GM19452 (cell line): ENCODE results near the gene RANBP1.

Experiments used
- ATAC-seq: cut with Tn5 transposase; IDR thresholded peaks from one replicate; pipeline ENCODE4 v1.9.1; 2021; ENCODE audit not compliant: unreplicated experiment

RANBP1 gene

GRCh38 chr22:20123366-20124082 is 7.6 kb downstream of the RANBP1 start:
- ATAC-seq = no peak

GRCh38 chr22:20124083-20124787 is 8.3 kb downstream of the RANBP1 start:
- ATAC-seq = no peak

- ATAC-seq = no peak
These were observed 9.6 kb downstream of the RANBP1 start for GRCh38 chr22:20125201-20126174.

- ATAC-seq = no peak
These were observed 10.6 kb downstream of the RANBP1 start for GRCh38 chr22:20126284-20127029.

DNA sequence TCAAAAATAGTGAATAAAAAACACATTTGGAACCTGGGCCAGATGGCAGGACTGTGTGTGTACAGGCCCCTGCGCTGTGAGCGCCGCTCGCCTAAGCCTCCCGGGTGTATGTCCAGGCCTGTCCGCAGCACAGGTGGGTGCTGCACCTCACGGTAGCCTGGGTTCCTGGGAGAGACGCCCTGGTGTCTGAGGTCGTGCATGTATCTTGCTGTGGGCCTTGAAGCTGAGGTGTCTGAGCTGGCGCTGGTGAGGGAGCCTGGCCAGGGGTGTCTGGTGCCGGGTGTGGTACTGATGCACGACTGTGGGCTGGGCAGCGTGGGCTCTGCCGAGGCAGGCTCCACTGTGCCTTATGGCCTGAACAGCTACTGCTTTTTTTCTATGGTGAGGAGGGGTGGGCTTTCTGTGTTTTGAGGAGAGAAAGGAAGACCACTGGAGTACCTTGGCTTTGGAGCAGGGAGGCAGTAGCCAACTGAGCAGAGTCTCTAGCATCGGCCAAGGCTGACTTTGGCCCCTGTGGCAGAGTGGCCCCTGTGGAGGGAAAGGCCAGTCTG is 11.5 kb downstream of the RANBP1 start:
- ATAC-seq = no peak

DNA sequence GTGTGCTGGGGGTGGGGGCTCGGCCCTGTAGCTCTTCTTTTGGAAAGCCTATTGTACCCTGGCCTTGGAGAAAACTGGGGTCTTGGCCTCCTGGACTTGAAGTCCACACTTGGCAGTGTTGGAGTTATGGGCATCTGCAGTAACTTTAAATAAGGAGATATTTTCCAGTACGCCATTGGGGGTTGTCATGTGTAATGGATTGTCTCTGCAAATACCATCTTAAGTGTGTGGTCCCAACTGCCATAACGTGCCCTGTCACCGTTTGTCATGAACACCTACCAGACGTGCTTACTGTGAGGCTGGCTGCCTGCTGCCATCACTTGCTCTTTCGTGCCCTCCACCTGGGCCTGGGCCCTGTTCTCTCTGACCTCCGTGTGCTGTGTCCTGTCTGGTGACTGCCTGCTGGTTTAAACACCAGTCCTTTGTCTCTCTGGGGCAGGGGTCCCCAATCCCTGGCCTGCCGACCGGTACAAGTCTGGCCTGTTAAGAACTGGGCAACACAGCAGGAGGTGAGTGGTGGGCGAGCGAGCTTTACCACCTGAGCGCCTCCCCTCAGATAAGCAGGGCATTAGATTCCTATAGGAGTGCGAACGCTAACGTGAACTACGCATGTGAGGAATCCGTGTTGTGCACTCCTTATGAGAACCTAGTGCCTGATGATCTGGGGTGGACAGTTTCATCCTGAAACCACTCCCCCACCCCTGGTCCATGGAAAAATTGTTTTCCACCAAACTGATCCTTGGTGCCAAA is 12.1 kb downstream of the RANBP1 start:
- ATAC-seq = no peak

- no peak for ATAC-seq
These were observed 12.7 kb downstream of the RANBP1 start for GRCh38 chr22:20128619-20128901.

GRCh38 chr22:20128902-20129746 is 13.2 kb downstream of the RANBP1 start:
- no peak for ATAC-seq

GRCh38 chr22:20129747-20130014 is 13.8 kb downstream of the RANBP1 start:
- ATAC-seq = no peak

DNA sequence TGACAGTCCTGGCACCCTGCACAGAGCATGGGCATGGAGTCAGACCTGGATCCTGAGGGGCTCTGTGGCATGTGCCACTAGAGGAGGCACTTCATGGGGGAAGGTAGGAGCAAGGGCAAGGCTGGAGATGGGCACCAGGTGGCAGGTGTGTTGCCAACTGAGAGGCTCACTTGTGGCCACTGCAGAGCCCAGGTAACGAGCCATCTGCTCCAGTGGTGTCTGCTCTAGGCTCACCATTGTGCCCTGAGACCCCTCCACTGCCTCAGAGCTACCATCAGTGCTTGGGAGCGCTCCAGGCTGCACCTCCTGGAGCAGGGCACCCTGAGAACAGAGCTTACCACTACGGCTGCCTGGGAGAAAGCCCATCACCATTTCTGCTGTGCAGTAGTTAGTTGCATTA is 14.4 kb downstream of the RANBP1 start:
- ATAC-seq = no peak

- peak; percentile 50 for ATAC-seq
These were observed 15.1 kb downstream of the RANBP1 start for GRCh38 chr22:20130731-20131596.

GRCh38 chr22:20131597-20131858 is 15.6 kb downstream of the RANBP1 start, which contains the start of gene ZDHHC8:
Gene ZDHHC8 (plus strand): TSS chr22:20131804. CDS start chr22:20131948, 144 bp downstream.
- peak; percentile 46 for ATAC-seq

DNA sequence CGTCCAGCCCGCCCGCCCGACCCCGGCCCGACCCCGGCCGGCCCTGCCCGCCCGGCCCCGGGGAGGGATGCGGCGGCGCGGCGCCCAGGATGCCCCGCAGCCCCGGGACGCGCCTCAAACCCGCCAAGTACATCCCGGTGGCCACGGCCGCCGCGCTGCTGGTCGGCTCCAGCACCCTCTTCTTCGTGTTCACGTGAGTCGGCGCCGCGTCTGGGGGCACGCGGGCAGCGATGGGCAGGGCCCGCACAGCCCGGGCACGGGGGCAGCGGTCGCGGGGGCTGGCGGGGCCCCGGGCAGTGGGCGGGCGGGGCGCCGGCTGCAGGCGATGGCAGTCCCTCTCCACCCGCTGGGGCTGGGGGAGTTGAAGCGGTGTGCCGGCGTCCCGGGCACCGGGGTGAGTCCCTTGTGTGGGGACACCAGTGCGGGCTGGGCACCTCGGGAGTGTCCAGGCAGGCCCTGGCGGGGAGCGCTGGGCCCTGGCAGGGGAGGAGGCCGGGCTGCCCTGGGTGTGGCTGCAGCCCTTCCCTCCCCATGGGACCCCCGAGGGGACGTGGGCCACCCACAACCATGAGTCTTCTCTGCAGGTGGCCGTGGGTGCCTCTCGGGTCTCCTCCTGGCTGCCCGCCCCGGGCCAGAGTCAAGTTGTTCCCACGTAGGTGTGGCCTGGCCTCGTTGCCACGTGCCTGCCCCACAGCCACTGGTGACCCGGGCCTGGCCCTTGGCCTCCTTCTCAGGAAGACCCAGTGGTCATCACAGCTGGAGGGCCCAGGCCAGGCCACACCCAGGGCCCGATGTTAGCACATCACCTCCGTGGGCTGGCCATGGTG is 16.2 kb downstream of the RANBP1 start:
- no peak for ATAC-seq

- no peak for ATAC-seq
These were observed 16.9 kb downstream of the RANBP1 start for GRCh38 chr22:20132686-20133246.

DNA sequence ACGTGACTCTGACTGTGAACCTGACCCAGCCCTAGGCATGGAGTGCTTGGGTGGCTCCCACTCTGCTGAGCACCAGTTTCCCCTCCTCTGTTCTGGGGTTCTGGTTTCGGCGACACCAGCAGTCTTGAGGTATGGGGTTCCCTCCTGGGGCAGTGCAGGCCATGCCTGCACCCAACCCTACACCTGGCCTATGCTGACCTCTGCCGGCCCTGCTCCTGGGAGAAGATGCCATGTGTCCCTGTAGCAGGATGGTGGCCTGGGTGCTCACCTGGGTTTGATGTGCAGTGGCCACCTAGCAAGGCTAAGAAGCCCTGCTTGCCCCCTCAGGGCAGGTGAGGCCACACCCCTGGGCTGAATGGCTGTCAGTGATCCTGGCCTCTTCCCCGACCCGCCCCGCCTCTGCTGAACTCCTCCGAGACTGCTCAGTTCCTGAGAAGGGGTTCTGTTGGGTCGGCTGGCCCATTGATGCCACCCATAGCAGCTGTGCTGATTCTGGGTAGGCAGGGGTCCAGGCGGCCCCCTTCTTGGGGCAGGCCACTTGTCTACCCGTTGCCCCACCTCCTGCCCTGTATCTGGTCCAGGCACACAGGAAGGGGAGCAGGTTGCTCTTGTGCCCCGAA is 18.1 kb downstream of the RANBP1 start:
- ATAC-seq = no peak

GRCh38 chr22:20135265-20135664 is 19.4 kb downstream of the RANBP1 start:
- no peak for ATAC-seq
